Skeletal muscle tissue (tissue), 4 donors: ENCODE results near the gene PIAS4. TPM values are rescaled to one million over a fixed set of nuclear protein-coding genes. Genes with fewer than 3 reads are reported as not detected.

ENCODE experiments used
- H3K27ac ChIP-seq: one replicate; pipeline ENCODE4 v1.7.0; 2013; ENCODE audit warnings: mild to moderate bottlenecking, low read depth, low read length, inconsistent platforms
- H3K27me3 ChIP-seq, 3 donors: one replicate each; pipeline ENCODE4 v1.7.0; 2013; ENCODE audit warnings: low read length in 3 of 3; ENCODE audit not compliant: control insufficient read depth in 3 of 3, insufficient read depth in 3 of 3
- H3K36me3 ChIP-seq, 3 donors: one replicate each; pipeline ENCODE4 v1.7.0; 2013; ENCODE audit warnings: low read length in 3 of 3; ENCODE audit not compliant: control insufficient read depth in 3 of 3, insufficient read depth in 3 of 3
- H3K4me1 ChIP-seq, 3 donors: one replicate each; pipeline ENCODE4 v1.7.0; 2013; ENCODE audit warnings: low read length in 3 of 3, mild to moderate bottlenecking in 3 of 3; ENCODE audit not compliant: control insufficient read depth in 3 of 3, insufficient read depth in 3 of 3
- H3K4me3 ChIP-seq, 3 donors: one replicate each; pipeline ENCODE4 v1.7.0; 2013; ENCODE audit warnings: low read length in 3 of 3
- H3K9ac ChIP-seq, 3 donors: one replicate each; pipeline ENCODE4 v1.7.0; 2013; ENCODE audit warnings: low read length in 3 of 3, mild to moderate bottlenecking in 3 of 3, moderate library complexity in 2 of 3, low read depth in 1 of 3
- H3K9me3 ChIP-seq, 3 donors: one replicate each; pipeline ENCODE4 v1.7.0; 2013; ENCODE audit warnings: low read length in 3 of 3; ENCODE audit not compliant: control insufficient read depth in 3 of 3
- total RNA-seq: library from RNA; depleted of rRNA; stranded (reverse); fragments of >200 nt; gene quantifications from one replicate; pipeline ENCODE4 v1.2.3, GENCODE V29; 2014
- donor health status: Osteomylitis.

The PIAS4 gene
- total RNA-seq, 1 donor from 2014 or later, result 19.3 TPM

- H3K27ac ChIP-seq, result peak overlapping the region; percentile 60
- peaks cover 20 to 27% (median 25%) of the 10 kb centered on the region in 3 donors for H3K36me3 ChIP-seq
- peaks cover 24 to 47% (median 36%) of the 10 kb centered on the region in 3 donors for H3K4me1 ChIP-seq
- H3K9ac ChIP-seq, result peak overlapping the region in 1 of 3 donors; percentile 57
- no peak overlapping the region for H3K4me3 ChIP-seq
- no peaks in the 10 kb centered on the region for H3K27me3 ChIP-seq
- H3K9me3 ChIP-seq, result no peaks in the 10 kb centered on the region
Measured at GRCh38 chr19:4051175-4052101, 43.9 kb downstream of the PIAS4 start.

GRCh38 chr19:4052114-4052992, 44.8 kb downstream of the PIAS4 start:
- H3K4me3 ChIP-seq, result peak overlapping the region in 1 of 3 donors; percentile 54
- peak overlapping the region; percentile 60 for H3K27ac ChIP-seq
- peak overlapping the region; percentile 45 to 60 (median 51) for H3K9ac ChIP-seq
- peaks cover 20 to 27% (median 25%) of the 10 kb centered on the region in 3 donors for H3K36me3 ChIP-seq
- peaks cover 24 to 47% (median 36%) of the 10 kb centered on the region in 3 donors for H3K4me1 ChIP-seq
- no peaks in the 10 kb centered on the region for H3K9me3 ChIP-seq
- no peaks in the 10 kb centered on the region for H3K27me3 ChIP-seq

- H3K9ac ChIP-seq, result peak overlapping the region; percentile 45 to 60 (median 51)
- peaks cover 27 to 51% (median 38%) of the 10 kb centered on the region in 3 donors for H3K4me1 ChIP-seq
- H3K27ac ChIP-seq, result peak overlapping the region; percentile 60
- peaks cover 19 to 25% (median 25%) of the 10 kb centered on the region in 3 donors for H3K36me3 ChIP-seq
- no peaks in the 10 kb centered on the region for H3K27me3 ChIP-seq
- no peaks in the 10 kb centered on the region for H3K9me3 ChIP-seq
- H3K4me3 ChIP-seq, result peak overlapping the region in 2 of 3 donors; percentile 41 to 54
Measured at GRCh38 chr19:4052993-4053422, 45.5 kb downstream of the PIAS4 start.

- H3K27me3 ChIP-seq, result no peaks in the 10 kb centered on the region
- no peaks in the 10 kb centered on the region for H3K9me3 ChIP-seq
- H3K36me3 ChIP-seq, result peaks cover 19 to 25% (median 22%) of the 10 kb centered on the region in 3 donors
- H3K9ac ChIP-seq, result peak overlapping the region in 1 of 3 donors; percentile 45
- peak overlapping the region in 2 of 3 donors; percentile 41 to 54 for H3K4me3 ChIP-seq
- H3K27ac ChIP-seq, result no peak overlapping the region
- peaks cover 30 to 52% (median 43%) of the 10 kb centered on the region in 3 donors for H3K4me1 ChIP-seq
Measured at GRCh38 chr19:4053423-4054324, 46.1 kb downstream of the PIAS4 start.

GRCh38 chr19:4054441-4055208, 47.1 kb downstream of the PIAS4 start:
- no peak overlapping the region for H3K27ac ChIP-seq
- H3K4me3 ChIP-seq, result no peak overlapping the region
- H3K9ac ChIP-seq, result no peak overlapping the region
- peaks cover 31 to 53% (median 45%) of the 10 kb centered on the region in 3 donors for H3K4me1 ChIP-seq
- no peaks in the 10 kb centered on the region for H3K27me3 ChIP-seq
- peaks cover 17 to 25% (median 22%) of the 10 kb centered on the region in 3 donors for H3K36me3 ChIP-seq
- no peaks in the 10 kb centered on the region for H3K9me3 ChIP-seq

GRCh38 chr19:4055209-4055552, 47.6 kb downstream of the PIAS4 start:
- no peaks in the 10 kb centered on the region for H3K9me3 ChIP-seq
- peaks cover 15 to 25% (median 22%) of the 10 kb centered on the region in 3 donors for H3K36me3 ChIP-seq
- no peak overlapping the region for H3K27ac ChIP-seq
- no peak overlapping the region for H3K9ac ChIP-seq
- no peaks in the 10 kb centered on the region for H3K27me3 ChIP-seq
- H3K4me3 ChIP-seq, result no peak overlapping the region
- peaks cover 33 to 51% (median 44%) of the 10 kb centered on the region in 3 donors for H3K4me1 ChIP-seq

- H3K27me3 ChIP-seq, result no peaks in the 10 kb centered on the region
- H3K9ac ChIP-seq, result peak overlapping the region; percentile 76 to 83 (median 81)
- H3K4me1 ChIP-seq, result peaks cover 55 to 61% (median 59%) of the 10 kb centered on the region in 3 donors
- H3K4me3 ChIP-seq, result peak overlapping the region in 2 of 3 donors; percentile 56
- peaks cover 13 to 18% (median 16%) of the 10 kb centered on the region in 3 donors for H3K36me3 ChIP-seq
- no peaks in the 10 kb centered on the region for H3K9me3 ChIP-seq
- H3K27ac ChIP-seq, result peak overlapping the region; percentile 97
Measured at GRCh38 chr19:4057931-4058692, 50.6 kb downstream of the PIAS4 start.

GRCh38 chr19:4058693-4059452, 51.3 kb downstream of the PIAS4 start:
- peaks cover 57 to 61% (median 60%) of the 10 kb centered on the region in 3 donors for H3K4me1 ChIP-seq

More at GRCh38 chr19:4058693-4059452, 51.3 kb downstream of the PIAS4 start:
- no peaks in the 10 kb centered on the region for H3K27me3 ChIP-seq
- H3K27ac ChIP-seq, result peak overlapping the region; percentile 97
- peaks cover 5 to 11% (median 8%) of the 10 kb centered on the region in 3 donors for H3K36me3 ChIP-seq
- peak overlapping the region; percentile 76 to 83 (median 81) for H3K9ac ChIP-seq
- H3K4me3 ChIP-seq, result peak overlapping the region in 2 of 3 donors; percentile 56
- no peaks in the 10 kb centered on the region for H3K9me3 ChIP-seq
